ENCODE results near the gene ALDH3B2. TPM values are rescaled to one million over a fixed set of nuclear protein-coding genes. Genes with fewer than 3 reads are reported as not detected.

Gene ALDH3B2
- total RNA-seq, 2 experiments from 2014 or later: 1.5 to 8.0 TPM

DNA sequence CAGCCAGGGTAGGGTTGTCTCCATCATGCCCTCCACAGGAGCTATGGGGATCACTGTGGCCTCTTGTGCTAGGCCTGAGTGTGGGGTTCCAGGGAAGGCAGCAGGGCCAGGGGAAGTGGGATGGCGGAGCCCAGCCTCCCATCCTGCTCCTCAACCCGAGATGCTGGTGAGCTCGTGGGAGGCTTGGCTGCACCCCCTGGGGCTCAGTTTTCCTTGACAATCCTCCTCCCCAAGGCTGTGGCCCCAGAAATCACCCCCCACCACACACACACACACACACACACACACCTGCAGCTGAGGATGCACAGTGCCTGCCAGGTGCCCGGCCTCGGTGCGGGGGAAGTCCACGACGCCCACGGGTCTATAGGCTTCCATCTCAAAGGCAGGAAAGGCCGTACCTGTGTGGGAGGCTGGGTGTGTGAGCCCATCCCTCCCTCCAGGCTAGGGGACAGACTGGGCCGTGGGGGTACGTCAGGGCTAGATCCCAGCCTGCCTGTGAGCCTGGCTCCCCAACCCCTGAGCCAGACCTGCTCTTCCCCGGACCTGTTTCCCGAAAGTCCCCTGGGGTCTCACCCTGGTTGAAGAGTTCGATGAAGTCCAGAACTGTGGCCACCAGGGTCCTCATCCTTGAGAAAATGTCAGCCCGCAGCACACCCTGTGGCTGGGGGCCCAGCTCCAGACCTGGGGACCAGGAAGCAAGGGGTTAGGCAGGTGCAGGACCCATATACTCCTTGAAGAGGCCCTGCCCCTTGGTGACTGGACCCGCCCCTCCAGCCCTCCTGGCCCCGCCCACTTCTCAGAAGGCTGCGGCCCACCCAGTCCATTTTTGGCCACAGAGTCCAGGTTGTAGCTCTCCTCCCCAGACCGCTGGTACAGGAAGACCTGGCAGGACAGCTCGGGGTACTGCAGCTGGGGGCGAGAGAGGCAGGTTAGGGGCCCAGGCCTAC, 29.7 kb downstream of the ALDH3B2 start:
- H3K4me3 ChIP-seq (ENCODE audit: low read depth, low read length, poor library complexity, severe bottlenecking): peak overlapping the region; percentile 70
- peak overlapping the region; percentile 30; the same call in 1 of the 2 replicates for H2AFZ ChIP-seq (ENCODE audit: low read length)
- peak; percentile 85 for DNase-seq (ENCODE audit: low spot score)
- peaks cover 63% of the 10 kb centered on the region for H3K4me1 ChIP-seq (ENCODE audit: insufficient read depth, low read length, poor library complexity, severe bottlenecking)
- peak overlapping the region; percentile 79 for H3K4me2 ChIP-seq (ENCODE audit: low read length)
- BruUV-seq (replicated peaks): TSS peak; percentile 64
- no peaks in the 10 kb centered on the region for H4K20me1 ChIP-seq (ENCODE audit: insufficient read depth, low read length)
- H3K27ac ChIP-seq (ENCODE audit: low read depth, low read length, poor library complexity, severe bottlenecking): peak overlapping the region; percentile 97
- no peaks in the 10 kb centered on the region for H3K79me2 ChIP-seq (ENCODE audit: insufficient read depth, low read depth, low read length)
- intact Hi-C loops (cut with micrococcal nuclease; ENCODE audit: unreplicated experiment): loop anchor here (1.0 to 10.0 kb wide), 9 partner anchors 14 to 377 kb away; partner anchors contain the start of genes CDK2AP2, GRK2, PITPNM1 and PPP1CA
- H3K9me2 ChIP-seq (ENCODE audit: insufficient read depth, low read length): no peaks in the 10 kb centered on the region
- no peaks in the 10 kb centered on the region for H3K9me3 ChIP-seq (ENCODE audit: low read length)
- H3K36me3 ChIP-seq (ENCODE audit: insufficient read depth, low read length): no peaks in the 10 kb centered on the region; the same call in 1 of the 2 replicates
- CTCF ChIA-PET (ENCODE audit: unreplicated experiment): interaction anchor here (0.6 to 4.0 kb wide), 8 partner anchors 10 to 70 kb away, joined by 3 to 38 read pairs (median 4); partner anchors contain the start of gene NUDT8
- TF ChIP-seq EZH2phosphoT487 (IDR thresholded peaks at IDR 0.05; ENCODE audit: borderline replicate concordance, low read depth, low read length): no peak
- TF ChIP-seq, protein P1, sequence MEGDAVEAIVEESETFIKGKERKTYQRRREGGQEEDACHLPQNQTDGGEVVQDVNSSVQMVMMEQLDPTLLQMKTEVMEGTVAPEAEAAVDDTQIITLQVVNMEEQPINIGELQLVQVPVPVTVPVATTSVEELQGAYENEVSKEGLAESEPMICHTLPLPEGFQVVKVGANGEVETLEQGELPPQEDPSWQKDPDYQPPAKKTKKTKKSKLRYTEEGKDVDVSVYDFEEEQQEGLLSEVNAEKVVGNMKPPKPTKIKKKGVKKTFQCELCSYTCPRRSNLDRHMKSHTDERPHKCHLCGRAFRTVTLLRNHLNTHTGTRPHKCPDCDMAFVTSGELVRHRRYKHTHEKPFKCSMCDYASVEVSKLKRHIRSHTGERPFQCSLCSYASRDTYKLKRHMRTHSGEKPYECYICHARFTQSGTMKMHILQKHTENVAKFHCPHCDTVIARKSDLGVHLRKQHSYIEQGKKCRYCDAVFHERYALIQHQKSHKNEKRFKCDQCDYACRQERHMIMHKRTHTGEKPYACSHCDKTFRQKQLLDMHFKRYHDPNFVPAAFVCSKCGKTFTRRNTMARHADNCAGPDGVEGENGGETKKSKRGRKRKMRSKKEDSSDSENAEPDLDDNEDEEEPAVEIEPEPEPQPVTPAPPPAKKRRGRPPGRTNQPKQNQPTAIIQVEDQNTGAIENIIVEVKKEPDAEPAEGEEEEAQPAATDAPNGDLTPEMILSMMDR (conservative IDR thresholded peaks at IDR 0.05; ENCODE audit: low read length): no peak
- POLR2A ChIA-PET: interaction anchor here (0.6 to 8.0 kb wide), 7 partner anchors 9 to 208 kb away, joined by 3 to 69 read pairs (median 5); partner anchors contain the start of gene NUDT8

DNA sequence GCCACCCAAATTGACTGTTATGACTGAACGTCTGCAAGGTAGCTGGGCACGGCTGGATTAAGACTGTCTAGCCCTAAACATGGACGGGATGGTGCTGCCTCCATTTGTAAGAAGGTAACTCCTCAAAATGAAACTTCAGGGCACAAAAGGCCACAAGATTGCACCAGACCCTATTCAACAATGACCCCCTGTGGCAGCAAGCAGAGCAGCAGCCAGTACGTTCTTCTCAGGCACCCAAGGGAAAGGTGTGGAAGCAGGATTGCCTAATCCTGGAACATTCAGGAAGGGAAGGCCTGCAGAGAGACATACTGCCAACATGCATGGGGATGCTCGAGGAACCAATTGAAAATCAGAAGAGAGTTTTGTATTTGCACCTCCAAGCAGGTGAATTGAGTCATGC, 30.4 kb downstream of the ALDH3B2 start:
- POLR2A ChIA-PET: interaction anchor here (8.0 kb wide), 1 partner anchor 15 kb away, joined by 69 read pairs; no protein-coding TSS in a partner anchor
- Histone ChIP-seq H3K79me2 (ENCODE audit: insufficient read depth, low read depth, low read length) (no peaks in the 10 kb centered on the region), H3K9me2 (ENCODE audit: insufficient read depth, low read length) (no peaks in the 10 kb centered on the region), H3K4me2 (ENCODE audit: low read length) (peak overlapping the region; percentile 79), H3K4me1 (ENCODE audit: insufficient read depth, low read length, poor library complexity, severe bottlenecking) (peaks cover 59% of the 10 kb centered on the region), H3K36me3 (ENCODE audit: insufficient read depth, low read length) (no peaks in the 10 kb centered on the region; the same call in 1 of the 2 replicates), H3K4me3 (ENCODE audit: low read depth, low read length, poor library complexity, severe bottlenecking) (peak overlapping the region; percentile 70), H3K9me3 (ENCODE audit: low read length) (no peaks in the 10 kb centered on the region), H2AFZ (ENCODE audit: low read length) (no peak overlapping the region), H3K27ac (ENCODE audit: low read depth, low read length, poor library complexity, severe bottlenecking) (peak overlapping the region; percentile 97), H4K20me1 (ENCODE audit: insufficient read depth, low read length) (no peaks in the 10 kb centered on the region)
- peak; percentile 71 for DNase-seq (ENCODE audit: low spot score)
- no TSS peak for BruUV-seq (replicated peaks)
- CTCF ChIA-PET (ENCODE audit: unreplicated experiment): interaction anchor here (1.0 kb wide), 1 partner anchor 14 kb away, joined by 3 read pairs; no protein-coding TSS in a partner anchor
- intact Hi-C loops (cut with micrococcal nuclease; ENCODE audit: unreplicated experiment): loop anchor here (1.0 to 10.0 kb wide), 4 partner anchors 15 to 351 kb away; partner anchors contain the start of genes PPP1CA and TBC1D10C
- TF ChIP-seq, protein P1 (conservative IDR thresholded peaks at IDR 0.05; ENCODE audit: low read length): peak; percentile 86
- no peak for TF ChIP-seq EZH2phosphoT487 (IDR thresholded peaks at IDR 0.05; ENCODE audit: borderline replicate concordance, low read depth, low read length)

Measured in OCI-LY7 (cell line).